GM12878 (cell line): ENCODE data around the gene TNFRSF9. TPM values are rescaled to one million over a fixed set of nuclear protein-coding genes. Genes with fewer than 3 reads are reported as not detected.
A peak's percentile ranks its signal among the peaks of the same experiment; 100 is the strongest.

Experiments
- ATF7 ChIP-seq: fragments of 450-650 bp; IDR thresholded peaks from 2 replicates; pipeline ENCODE4 v1.6.1; 2016; ENCODE audit warnings: low read depth, mild to moderate bottlenecking
- CREM ChIP-seq: IDR thresholded peaks from 2 replicates; pipeline ENCODE4 v1.6.1; 2014; ENCODE audit warnings: antibody characterized with exemption, low read depth
- CTCF ChIP-seq, 3 experiments: IDR thresholded peaks in 2 of 3; conservative IDR thresholded peaks in 1 of 3; 2 replicates each; pipeline ENCODE4 v1.5.1; 2011; ENCODE audit warnings: low read depth in 3 of 3, low read length in 3 of 3, mild to moderate bottlenecking in 3 of 3, control low read depth in 2 of 3, moderate library complexity in 2 of 3, inconsistent platforms in 1 of 3, mixed read lengths in 1 of 3; ENCODE audit not compliant: control insufficient read depth in 2 of 3, insufficient read depth in 1 of 3; ENCODE audit errors: extremely low read depth in 1 of 3
- EP300 ChIP-seq, 2 experiments: fragments of 150-350 bp in 1 of 2; IDR thresholded peaks; 2 replicates each; pipeline ENCODE4 v1.6.1; 2011 to 2012; ENCODE audit warnings: low read depth in 2 of 2, low read length in 2 of 2, borderline replicate concordance in 1 of 2, improper control_type of control experiment in 1 of 2, inconsistent platforms in 1 of 2; ENCODE audit not compliant: control insufficient read depth in 1 of 2
- ESRRA ChIP-seq: IDR thresholded peaks from 2 replicates; pipeline ENCODE4 v1.6.1; 2012; ENCODE audit warnings: mild to moderate bottlenecking, low read length, improper control_type of control experiment
- GATAD2B ChIP-seq: fragments of 450-650 bp; conservative IDR thresholded peaks from 2 replicates; pipeline ENCODE4 v1.6.1; 2017; ENCODE audit warnings: low read depth, mild to moderate bottlenecking, moderate library complexity
- HCFC1 ChIP-seq: fragments of 150-350 bp; IDR thresholded peaks from 2 replicates; pipeline ENCODE4 v1.6.1; 2014; ENCODE audit warnings: low read length
- HDAC6 ChIP-seq: fragments of 200-600 bp; sonication (generic); IDR thresholded peaks from one replicate; pipeline ENCODE4 v1.8.0; 2017; ENCODE audit warnings: antibody characterized with exemption; ENCODE audit not compliant: unreplicated experiment
- HDGF ChIP-seq: fragments of 450-650 bp; IDR thresholded peaks from 2 replicates; pipeline ENCODE4 v1.6.1; 2016; ENCODE audit warnings: antibody characterized with exemption
- IKZF1 ChIP-seq: fragments of 450-650 bp; conservative IDR thresholded peaks from 2 replicates; pipeline ENCODE4 v1.6.1; 2017; ENCODE audit warnings: antibody characterized with exemption, mild to moderate bottlenecking
- IRF4 ChIP-seq: IDR thresholded peaks from 2 replicates; pipeline ENCODE4 v1.6.1; 2011; ENCODE audit warnings: low read depth, low read length
- NFIC ChIP-seq: IDR thresholded peaks from 2 replicates; pipeline ENCODE4 v1.6.1; 2012; ENCODE audit warnings: low read depth, mild to moderate bottlenecking, inconsistent platforms, low read length, moderate library complexity
- NR2C2 ChIP-seq: IDR thresholded peaks from 2 replicates; pipeline ENCODE4 v1.6.1; 2011; ENCODE audit warnings: borderline replicate concordance, low read depth; ENCODE audit not compliant: control insufficient read depth, insufficient read length
- PAX8 ChIP-seq: fragments of 450-650 bp; IDR thresholded peaks from 2 replicates; pipeline ENCODE4 v1.6.1; 2017; ENCODE audit warnings: mild to moderate bottlenecking, moderate library complexity
- SMARCA5 ChIP-seq: fragments of 450-650 bp; IDR thresholded peaks from 2 replicates; pipeline ENCODE4 v1.6.1; 2017; ENCODE audit warnings: mild to moderate bottlenecking
- SP1 ChIP-seq: IDR thresholded peaks from one replicate; pipeline ENCODE4 v1.6.1; 2011; ENCODE audit warnings: low read depth, low read length
- SREBF2 ChIP-seq: IDR thresholded peaks from 2 replicates; pipeline ENCODE4 v1.6.1; 2012; ENCODE audit warnings: mild to moderate bottlenecking, low read length
- USF1 ChIP-seq: IDR thresholded peaks from 2 replicates; pipeline ENCODE4 v1.6.1; 2011; ENCODE audit warnings: borderline replicate concordance, low read depth, mild to moderate bottlenecking, moderate library complexity, mixed read lengths, low read length; ENCODE audit not compliant: insufficient read depth; ENCODE audit errors: extremely low read length
- WRNIP1 ChIP-seq: IDR thresholded peaks from 2 replicates; pipeline ENCODE4 v1.6.1; 2011; ENCODE audit warnings: low read depth, low read length, improper control_type of control experiment, borderline replicate concordance
- ZNF207 ChIP-seq: fragments of 450-650 bp; IDR thresholded peaks from 2 replicates; pipeline ENCODE4 v1.6.1; 2014; ENCODE audit warnings: antibody characterized with exemption, mild to moderate bottlenecking, borderline replicate concordance
- ZNF24 ChIP-seq: fragments of 450-650 bp; IDR thresholded peaks from 2 replicates; pipeline ENCODE4 v1.6.1; 2017; ENCODE audit warnings: antibody characterized with exemption, mild to moderate bottlenecking
- ZSCAN29 ChIP-seq: fragments of 450-650 bp; IDR thresholded peaks from 2 replicates; pipeline ENCODE4 v1.6.1; 2017; ENCODE audit warnings: mild to moderate bottlenecking, moderate library complexity
- polyA plus RNA-seq, 11 experiments: library from polyadenylated mRNA; depleted of rRNA in 4 of 11; unstranded in 6 of 11; stranded (reverse) in 5 of 11; fragments of >200 nt; fragmentation: Nextera tagmentation in 4 of 11; fragmentation: Illumina TruSeq in 1 of 11; extraction: Ambion mirVana in 4 of 11; extraction: Trizol in 1 of 11; gene quantifications; 1 replicate in 1 of 11; 2 replicates in 10 of 11; pipeline versions ENCODE4 v1.2.1 to v1.2.3, GENCODE V29; 2011 to 2016; ENCODE audit warnings: inconsistent platforms in 2 of 11, missing spikeins in 2 of 11, low read depth in 1 of 11
- total RNA-seq, 4 experiments: library from RNA; depleted of rRNA in 3 of 4; stranded (reverse); fragments of >200 nt in 3 of 4; fragmentation: Illumina TruSeq in 1 of 4; extraction: Trizol in 1 of 4; gene quantifications; 2 replicates each; pipeline versions ENCODE4 v1.2.1 to v1.2.3, GENCODE V29; 2013 to 2021
- TF ChIP-seq, protein P1 (sequence below): fragments of 450-650 bp; IDR thresholded peaks from 2 replicates; pipeline ENCODE4 v1.6.1; 2017; ENCODE audit warnings: mild to moderate bottlenecking, moderate library complexity

The TNFRSF9 gene
- total and polyA plus RNA-seq, 10 of the 15 experiments (the other 5 are each of a cell fraction or from before 2014, with no cell fraction given): 2.0 to 25.6 (median 5.8) TPM

DNA sequence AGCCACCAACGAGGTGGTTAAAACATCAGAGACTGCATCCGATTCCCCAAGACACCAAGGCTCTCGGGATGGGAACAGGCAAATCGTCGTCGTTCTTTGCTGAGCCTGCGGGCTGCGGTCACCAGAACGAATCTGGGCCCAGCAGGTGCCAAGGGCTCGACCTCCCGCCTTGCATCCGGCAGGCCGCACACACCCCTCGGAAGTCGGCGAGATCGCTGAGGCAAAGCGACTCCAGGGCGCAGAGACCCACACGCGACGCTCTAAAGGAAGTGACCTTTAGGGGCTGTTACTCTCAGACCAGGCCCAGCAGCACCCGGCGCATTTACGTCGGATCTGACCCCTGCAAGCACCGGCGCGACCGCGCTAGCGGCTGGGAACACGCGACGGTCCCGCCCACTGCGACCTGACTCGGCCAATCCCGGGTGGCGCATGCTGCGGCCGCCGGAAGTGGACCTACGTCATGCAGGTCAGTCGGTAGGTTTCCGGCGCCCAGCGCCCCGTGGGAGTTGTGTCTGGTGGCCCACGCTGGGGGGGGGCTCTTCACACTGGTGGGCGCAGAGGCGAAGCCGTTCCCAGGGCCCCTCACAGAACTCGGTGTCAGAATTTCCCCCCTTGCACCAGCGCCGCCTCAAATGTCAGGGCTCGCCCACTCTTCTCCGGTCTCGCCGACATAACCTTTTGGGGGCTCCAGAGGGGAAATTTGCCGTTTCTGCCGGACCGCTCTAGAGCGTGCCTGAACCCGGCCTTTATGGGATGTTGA lies 13.4 kb upstream of the TNFRSF9 start (continued):
- TF ChIP-seq EP300 (IDR thresholded peaks at IDR 0.05; ENCODE audit: borderline replicate concordance in 1 of 2, control insufficient read depth in 1 of 2, low read depth in 2 of 2, low read length in 2 of 2) (no peak), HDAC6 (no peak), SREBF2 (no peak), USF1 (no peak), NR2C2 (peak; percentile 53), NFIC (no peak), ZSCAN29 (no peak), ATF7 (peak; percentile 78), HDGF (peak; percentile 49; the same call in 1 of the 2 replicates), PAX8 (no peak), GATAD2B (peak; percentile 88), WRNIP1 (no peak), HCFC1 (peak; percentile 37; the same call in 1 of the 2 replicates), CREM (peak; percentile 95), SP1 (peak; percentile 70), CTCF (IDR thresholded peaks at IDR 0.05 in 2 of 3, conservative IDR thresholded peaks at IDR 0.05 in 1 of 3; ENCODE audit: control insufficient read depth in 2 of 3, extremely low read depth in 1 of 3, insufficient read depth in 1 of 3, low read depth in 3 of 3, low read length in 3 of 3) (no peak), ZNF207 (peak; percentile 35; the same call in 1 of the 2 replicates), IRF4 (no peak), SMARCA5 (0 out of 2 replicates have a peak, but pooled peaks have one; percentile 13), IKZF1 (peak; percentile 91), ESRRA (0 out of 2 replicates have a peak, but pooled peaks have one; percentile 41), ZNF24 (no peak)
- TF ChIP-seq, protein P1, sequence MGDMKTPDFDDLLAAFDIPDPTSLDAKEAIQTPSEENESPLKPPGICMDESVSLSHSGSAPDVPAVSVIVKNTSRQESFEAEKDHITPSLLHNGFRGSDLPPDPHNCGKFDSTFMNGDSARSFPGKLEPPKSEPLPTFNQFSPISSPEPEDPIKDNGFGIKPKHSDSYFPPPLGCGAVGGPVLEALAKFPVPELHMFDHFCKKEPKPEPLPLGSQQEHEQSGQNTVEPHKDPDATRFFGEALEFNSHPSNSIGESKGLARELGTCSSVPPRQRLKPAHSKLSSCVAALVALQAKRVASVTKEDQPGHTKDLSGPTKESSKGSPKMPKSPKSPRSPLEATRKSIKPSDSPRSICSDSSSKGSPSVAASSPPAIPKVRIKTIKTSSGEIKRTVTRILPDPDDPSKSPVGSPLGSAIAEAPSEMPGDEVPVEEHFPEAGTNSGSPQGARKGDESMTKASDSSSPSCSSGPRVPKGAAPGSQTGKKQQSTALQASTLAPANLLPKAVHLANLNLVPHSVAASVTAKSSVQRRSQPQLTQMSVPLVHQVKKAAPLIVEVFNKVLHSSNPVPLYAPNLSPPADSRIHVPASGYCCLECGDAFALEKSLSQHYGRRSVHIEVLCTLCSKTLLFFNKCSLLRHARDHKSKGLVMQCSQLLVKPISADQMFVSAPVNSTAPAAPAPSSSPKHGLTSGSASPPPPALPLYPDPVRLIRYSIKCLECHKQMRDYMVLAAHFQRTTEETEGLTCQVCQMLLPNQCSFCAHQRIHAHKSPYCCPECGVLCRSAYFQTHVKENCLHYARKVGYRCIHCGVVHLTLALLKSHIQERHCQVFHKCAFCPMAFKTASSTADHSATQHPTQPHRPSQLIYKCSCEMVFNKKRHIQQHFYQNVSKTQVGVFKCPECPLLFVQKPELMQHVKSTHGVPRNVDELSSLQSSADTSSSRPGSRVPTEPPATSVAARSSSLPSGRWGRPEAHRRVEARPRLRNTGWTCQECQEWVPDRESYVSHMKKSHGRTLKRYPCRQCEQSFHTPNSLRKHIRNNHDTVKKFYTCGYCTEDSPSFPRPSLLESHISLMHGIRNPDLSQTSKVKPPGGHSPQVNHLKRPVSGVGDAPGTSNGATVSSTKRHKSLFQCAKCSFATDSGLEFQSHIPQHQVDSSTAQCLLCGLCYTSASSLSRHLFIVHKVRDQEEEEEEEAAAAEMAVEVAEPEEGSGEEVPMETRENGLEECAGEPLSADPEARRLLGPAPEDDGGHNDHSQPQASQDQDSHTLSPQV: no peak
